Liver (tissue), 9 donors: ENCODE measurements around the gene ERP27. TPM values are rescaled to one million over a fixed set of nuclear protein-coding genes. Genes with fewer than 3 reads are reported as not detected.

Source experiments
- DNase-seq: peaks from one replicate; pipeline ENCODE4 v3.0.0-alpha.2; 2017; ENCODE audit warnings: low spot score
- H3K27ac ChIP-seq, 2 donors: one replicate each; pipeline ENCODE4 v1.7.0; 2013; ENCODE audit warnings: inconsistent platforms in 2 of 2, low read length in 2 of 2, control low read depth in 1 of 2, low read depth in 1 of 2, mild to moderate bottlenecking in 1 of 2
- H3K27me3 ChIP-seq, 4 donors: one replicate each; pipeline versions ENCODE4 v1.6.1 to v1.7.0; 2013; ENCODE audit warnings: low read length in 3 of 4, inconsistent platforms in 1 of 4, mild to moderate bottlenecking in 1 of 4, moderate library complexity in 1 of 4; ENCODE audit not compliant: control insufficient read depth in 4 of 4, insufficient read depth in 4 of 4
- H3K36me3 ChIP-seq, 4 donors: one replicate each; pipeline versions ENCODE4 v1.6.1 to v1.7.0; 2013; ENCODE audit warnings: low read length in 3 of 4, mild to moderate bottlenecking in 3 of 4, low read depth in 1 of 4, moderate library complexity in 1 of 4; ENCODE audit not compliant: control insufficient read depth in 4 of 4, insufficient read depth in 3 of 4
- H3K4me1 ChIP-seq, 4 donors: one replicate each; pipeline versions ENCODE4 v1.6.1 to v1.7.0; 2013; ENCODE audit warnings: low read length in 3 of 4, mild to moderate bottlenecking in 3 of 4, moderate library complexity in 1 of 4; ENCODE audit not compliant: control insufficient read depth in 4 of 4, insufficient read depth in 4 of 4
- H3K4me3 ChIP-seq, 3 donors: one replicate each; pipeline versions ENCODE4 v1.6.1 to v1.7.0; 2013; ENCODE audit warnings: low read length in 3 of 3, control low read depth in 1 of 3, low read depth in 1 of 3, mild to moderate bottlenecking in 1 of 3
- H3K9ac ChIP-seq, 2 donors: one replicate each; pipeline ENCODE4 v1.7.0; 2013; ENCODE audit warnings: low read length in 2 of 2, mild to moderate bottlenecking in 2 of 2, moderate library complexity in 2 of 2, control low read depth in 1 of 2, low read depth in 1 of 2
- H3K9me3 ChIP-seq, 4 donors: one replicate each; pipeline versions ENCODE4 v1.6.1 to v1.7.0; 2013; ENCODE audit warnings: low read length in 3 of 4; ENCODE audit not compliant: control insufficient read depth in 4 of 4
- ATF3 ChIP-seq: IDR thresholded peaks from 2 replicates; pipeline ENCODE4 v1.6.1; 2016; ENCODE audit warnings: antibody characterized with exemption
- EGR1 ChIP-seq, 2 donors: IDR thresholded peaks; 2 replicates each; pipeline ENCODE4 v1.6.1; 2016 to 2018; ENCODE audit warnings: antibody characterized with exemption in 2 of 2, low read depth in 2 of 2
- FOXA2 ChIP-seq: IDR thresholded peaks from 2 replicates; pipeline ENCODE4 v1.6.1; 2016; ENCODE audit warnings: antibody characterized with exemption
- HNF4A ChIP-seq, 2 donors: conservative IDR thresholded peaks; 2 replicates each; pipeline ENCODE4 v1.6.1; 2016; ENCODE audit warnings: antibody characterized with exemption in 2 of 2, mild to moderate bottlenecking in 2 of 2
- JUND ChIP-seq, 2 donors: IDR thresholded peaks; 2 replicates each; pipeline ENCODE4 v1.6.1; 2016; ENCODE audit warnings: antibody characterized with exemption in 2 of 2
- MAX ChIP-seq: IDR thresholded peaks from 2 replicates; pipeline ENCODE4 v1.6.1; 2016; ENCODE audit warnings: antibody characterized with exemption
- NR2F2 ChIP-seq: IDR thresholded peaks from 2 replicates; pipeline ENCODE4 v1.6.1; 2016; ENCODE audit warnings: antibody characterized with exemption
- REST ChIP-seq: IDR thresholded peaks from 2 replicates; pipeline ENCODE4 v1.6.1; 2016; ENCODE audit warnings: antibody characterized with exemption, mild to moderate bottlenecking
- SP1 ChIP-seq: IDR thresholded peaks from 2 replicates; pipeline ENCODE4 v1.6.1; 2018; ENCODE audit warnings: antibody characterized with exemption, mild to moderate bottlenecking
- TAF1 ChIP-seq: conservative IDR thresholded peaks from 2 replicates; pipeline ENCODE4 v1.6.1; 2016; ENCODE audit warnings: antibody characterized with exemption, mild to moderate bottlenecking
- YY1 ChIP-seq: IDR thresholded peaks from 2 replicates; pipeline ENCODE4 v1.6.1; 2016; ENCODE audit warnings: antibody characterized with exemption, mild to moderate bottlenecking
- ZBTB33 ChIP-seq: IDR thresholded peaks from 2 replicates; pipeline ENCODE4 v1.6.1; 2016; ENCODE audit warnings: antibody characterized with exemption
- WGBS: extraction: QIAGEN DNeasy Blood & Tissue Kit; methylation state at CpG from one replicate; pipeline ENCODE4 v1.1.7; 2013; 5-methylcytosine and 5-hydroxymethylcytosine counted together
- polyA plus RNA-seq, 2 donors: library from polyadenylated mRNA; stranded (reverse) in 1 of 2; unstranded in 1 of 2; fragments of 200-250 nt in 1 of 2; fragments of >200 nt in 1 of 2; fragmentation: Nextera tagmentation in 1 of 2; extraction: Ambion mirVana in 1 of 2; gene quantifications; one replicate each; pipeline versions ENCODE4 v1.2.1 to v1.2.3, GENCODE V29; 2013 to 2015
- total RNA-seq, 2 donors: library from RNA; depleted of rRNA; stranded (reverse); fragments of >200 nt; gene quantifications; one replicate each; pipeline ENCODE4 v1.2.3, GENCODE V29; 2014
- donor health status: healthy.
- donor health status: healthy.
- donor health status: healthy.
- donor health status: healthy.
- donor health status: healthy.

ERP27 gene
- total and polyA plus RNA-seq, 4 donors: 0.14 to 5.8 (median 0.51) TPM

DNA sequence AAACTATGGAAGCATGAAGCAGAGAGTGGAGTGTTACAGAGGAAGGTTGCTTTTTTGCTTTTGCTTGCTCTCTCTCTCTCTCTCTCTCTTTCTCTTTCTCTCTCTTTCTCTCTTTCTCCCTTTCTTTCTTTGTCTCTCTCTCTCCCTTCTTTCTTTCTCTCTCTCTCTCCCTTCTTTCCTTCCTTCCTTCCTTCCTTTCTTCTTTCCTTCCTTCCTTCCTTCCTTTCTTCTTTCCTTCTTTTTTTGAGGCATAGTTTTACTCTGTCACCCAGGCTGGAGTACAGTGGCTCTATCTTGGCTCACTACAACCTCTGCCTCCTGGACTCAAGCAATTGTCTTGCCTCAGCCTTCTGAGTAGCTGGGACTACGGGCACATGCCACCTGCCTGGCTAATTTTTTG, 15.4 kb upstream of the ERP27 start:
- H3K4me3 ChIP-seq: no peak overlapping the region
- 85% methylated on average over 1 of the region's 1 CpG for WGBS
- peak overlapping the region in 1 of 2 donors; percentile 19 for H3K9ac ChIP-seq
- peak overlapping the region; percentile 38 to 71 for H3K27ac ChIP-seq
- H3K27me3 ChIP-seq: no peaks in the 10 kb centered on the region
- no peak for DNase-seq
- H3K36me3 ChIP-seq: no peaks in the 10 kb centered on the region
- no peaks in the 10 kb centered on the region for H3K9me3 ChIP-seq
- no peak for TF ChIP-seq TAF1
- TF ChIP-seq FOXA2: no peak
- TF ChIP-seq HNF4A (conservative IDR thresholded peaks at IDR 0.05): no peak
- TF ChIP-seq YY1: no peak
- no peak for TF ChIP-seq JUND (IDR thresholded peaks at IDR 0.05)
- TF ChIP-seq EGR1 (IDR thresholded peaks at IDR 0.05; ENCODE audit: low read depth in 2 of 2): no peak
- no peak for TF ChIP-seq REST
- H3K4me1 ChIP-seq: peaks cover 0 to 8% (median 3%) of the 10 kb centered on the region in 4 donors

DNA sequence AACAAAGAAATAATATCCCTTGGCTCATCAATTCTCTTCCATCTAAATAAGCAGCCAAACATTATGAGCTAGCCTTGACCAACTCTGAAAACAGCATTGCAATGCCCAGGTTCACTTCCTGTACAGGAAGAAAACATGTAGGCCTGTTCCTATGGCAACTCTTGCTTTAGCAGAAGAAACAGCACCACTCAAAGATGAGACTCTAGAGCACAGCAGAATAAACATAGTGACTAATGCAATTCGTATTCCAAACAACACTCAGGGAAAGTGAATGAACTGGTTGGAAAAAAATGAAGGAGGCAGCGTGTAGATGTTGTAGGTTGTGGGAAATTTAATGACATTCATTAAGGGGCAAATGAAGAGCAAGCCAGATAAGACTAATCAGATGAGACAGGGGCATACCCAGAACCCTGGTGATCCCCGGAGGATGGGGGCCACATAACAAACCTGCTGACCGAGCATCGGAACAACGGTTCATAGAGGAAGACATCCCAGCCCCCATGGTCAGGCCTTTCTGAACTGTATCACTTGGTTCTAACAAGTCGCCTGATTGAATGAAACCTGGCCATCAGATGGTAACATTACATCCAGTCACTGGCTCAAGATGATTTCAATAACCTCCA, 14.1 kb upstream of the ERP27 start:
- H3K9me3 ChIP-seq: no peaks in the 10 kb centered on the region
- peaks cover 0 to 8% (median 3%) of the 10 kb centered on the region in 4 donors for H3K4me1 ChIP-seq
- H3K27ac ChIP-seq: peak overlapping the region; percentile 71 to 78
- no peak overlapping the region for H3K9ac ChIP-seq
- peaks cover 0 to 3% (median 2%) of the 10 kb centered on the region in 4 donors for H3K36me3 ChIP-seq
- no peak for DNase-seq
- no peak overlapping the region for H3K4me3 ChIP-seq
- TF ChIP-seq NR2F2 (no peak), ATF3 (no peak), REST (no peak), ZBTB33 (no peak), MAX (no peak), SP1 (peak; percentile 27)
- H3K27me3 ChIP-seq: no peaks in the 10 kb centered on the region
- 62% methylated on average over 7 of the region's 7 CpGs for WGBS
